GM21723 (cell line): ENCODE results near the gene OTX2.

ENCODE experiments used
- ATAC-seq: cut with Tn5 transposase; IDR thresholded peaks from one replicate; pipeline ENCODE4 v1.9.1; 2021; ENCODE audit warnings: mild to moderate bottlenecking, moderate library complexity; ENCODE audit not compliant: unreplicated experiment

OTX2 gene

DNA sequence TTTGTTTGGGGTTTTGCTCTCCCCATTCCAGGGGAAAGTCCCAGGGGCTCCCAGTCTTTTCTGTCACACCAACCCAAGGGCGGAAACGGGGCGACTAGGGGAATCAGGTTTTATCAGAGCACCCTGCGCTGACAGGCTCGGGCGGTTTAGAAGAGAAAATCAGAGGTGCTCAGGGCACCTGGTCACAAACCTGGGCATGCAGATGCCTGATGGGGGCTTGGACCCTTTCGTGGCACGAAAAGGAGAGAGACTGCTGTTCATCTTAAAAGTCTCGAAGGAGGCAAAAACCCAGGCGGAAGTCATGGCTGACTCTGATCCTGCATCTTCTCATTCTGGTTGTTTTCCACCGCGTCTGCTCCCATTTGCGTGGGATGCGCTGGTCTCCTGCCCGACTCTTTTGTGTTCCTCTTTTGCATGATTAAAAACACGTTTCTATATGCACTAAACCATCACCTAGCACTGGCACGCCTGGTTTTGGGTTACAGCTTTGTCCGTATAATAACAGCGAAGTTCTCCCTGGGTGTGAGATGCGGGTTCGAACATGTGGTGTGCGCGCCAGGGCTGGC, 13.2 kb downstream of the OTX2 start:
- ATAC-seq = no peak

DNA sequence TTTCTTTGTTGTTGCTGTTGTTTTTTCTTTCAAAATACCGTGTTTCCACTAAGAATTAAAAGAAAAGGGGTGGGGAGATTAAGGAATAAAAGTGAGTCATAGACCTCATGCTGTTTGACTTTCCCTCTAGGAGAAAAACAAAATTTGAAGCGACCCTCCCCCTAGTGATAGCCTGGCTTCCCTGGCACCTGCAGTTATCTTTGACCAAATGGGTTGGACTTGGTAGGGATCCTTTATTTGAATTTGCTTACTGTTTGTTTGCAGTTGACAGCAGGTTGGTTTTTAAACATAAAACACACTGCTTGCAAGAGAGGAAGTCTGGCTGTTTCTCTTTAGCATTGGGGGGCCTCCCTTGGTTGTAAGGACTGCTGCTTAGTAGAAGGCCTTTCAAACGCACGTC, 14.0 kb downstream of the OTX2 start:
- no peak for ATAC-seq

DNA sequence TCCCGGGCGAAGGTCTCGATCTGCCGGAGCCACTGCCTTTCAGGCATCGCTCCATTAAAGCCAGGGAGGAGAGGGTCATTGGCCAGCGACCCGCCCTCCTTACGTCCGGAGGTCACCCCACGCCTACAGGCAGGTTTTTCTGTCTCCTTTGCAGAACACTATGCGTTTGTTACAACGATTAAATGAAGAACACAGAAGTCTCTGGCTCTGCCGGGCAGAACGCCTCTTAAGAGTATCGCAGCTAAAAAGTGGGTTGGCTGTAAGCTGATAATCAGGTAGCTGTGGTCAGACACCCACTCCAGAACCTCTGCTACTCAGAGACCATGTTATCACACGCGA, 15.0 kb downstream of the OTX2 start:
- no peak for ATAC-seq

DNA sequence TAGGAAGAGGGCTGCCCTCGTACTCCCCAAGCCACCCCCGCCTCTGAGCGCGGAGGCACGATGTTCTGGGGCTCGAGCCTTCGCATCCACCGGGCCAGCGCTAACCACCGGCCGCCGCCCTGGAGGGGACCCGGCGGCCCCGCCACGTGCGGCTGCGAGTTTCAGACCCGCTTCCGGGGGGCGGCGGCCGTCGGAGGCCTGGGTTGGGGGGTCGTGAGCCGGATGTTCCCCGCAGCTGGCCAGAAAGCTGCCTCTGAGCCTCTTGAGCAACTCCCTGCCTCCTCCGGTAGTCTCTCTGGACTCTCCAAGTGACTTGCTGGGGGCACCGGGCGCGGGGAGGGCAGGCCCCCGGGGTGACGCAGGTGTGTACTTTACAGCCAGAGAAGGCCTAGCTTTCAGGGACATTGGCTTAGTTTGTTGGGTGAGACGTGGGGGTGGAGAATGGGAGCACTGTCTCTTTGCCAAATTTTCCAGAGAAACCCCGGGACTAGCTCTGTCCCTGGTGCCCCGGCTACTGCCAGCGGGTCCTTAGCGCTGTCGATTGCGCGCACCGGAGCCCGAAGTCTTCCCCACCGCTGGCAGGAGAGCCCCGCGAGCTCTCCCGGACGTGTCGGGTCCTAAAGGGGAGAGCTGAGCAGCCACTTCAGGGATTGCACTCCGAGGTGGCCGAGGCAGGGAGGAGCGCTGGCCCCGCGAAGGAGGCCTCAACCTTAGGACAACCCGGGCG, 15.6 kb downstream of the OTX2 start:
- no peak for ATAC-seq

DNA sequence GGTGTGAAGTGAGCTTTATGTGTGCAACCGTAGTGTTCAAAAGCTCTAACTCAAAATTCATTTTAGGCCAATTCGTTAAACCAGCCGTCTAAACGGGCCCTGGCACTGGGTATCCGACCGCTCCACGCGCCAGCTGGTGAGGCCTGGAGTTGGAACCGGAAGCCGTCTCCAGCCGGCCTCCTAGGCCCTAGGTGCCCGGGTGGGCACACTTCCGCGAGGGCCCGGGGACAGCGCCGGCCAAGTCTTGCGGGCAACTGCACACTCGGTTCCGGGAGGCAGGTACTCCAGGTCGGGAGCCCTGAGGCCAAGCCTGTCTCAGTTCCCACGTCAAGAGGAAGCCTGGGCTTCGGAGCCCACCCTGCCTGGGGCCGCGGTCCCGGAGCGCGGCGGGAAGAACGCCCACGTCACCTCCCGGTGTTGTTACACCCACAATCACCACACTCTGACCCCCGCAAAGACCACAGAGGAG, 16.2 kb downstream of the OTX2 start:
- no peak for ATAC-seq

DNA sequence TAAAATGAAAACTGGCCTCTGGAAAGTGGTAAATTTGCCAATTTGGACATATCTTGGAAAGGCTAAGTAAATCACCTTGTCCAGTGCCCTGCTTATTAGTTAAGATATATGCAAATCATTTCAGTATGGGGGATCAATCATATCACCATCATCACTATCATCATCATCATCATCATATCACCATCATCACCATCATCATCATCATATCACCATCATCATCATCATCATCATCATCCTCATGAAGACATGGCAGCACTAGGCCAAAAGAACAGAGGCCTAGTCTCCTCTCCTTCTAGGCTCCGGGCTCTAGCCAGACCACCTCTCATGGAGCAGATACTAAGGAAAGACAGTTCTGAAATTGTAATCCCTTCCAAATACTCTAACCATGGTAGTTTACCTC, 20.3 kb downstream of the OTX2 start:
- ATAC-seq = no peak

DNA sequence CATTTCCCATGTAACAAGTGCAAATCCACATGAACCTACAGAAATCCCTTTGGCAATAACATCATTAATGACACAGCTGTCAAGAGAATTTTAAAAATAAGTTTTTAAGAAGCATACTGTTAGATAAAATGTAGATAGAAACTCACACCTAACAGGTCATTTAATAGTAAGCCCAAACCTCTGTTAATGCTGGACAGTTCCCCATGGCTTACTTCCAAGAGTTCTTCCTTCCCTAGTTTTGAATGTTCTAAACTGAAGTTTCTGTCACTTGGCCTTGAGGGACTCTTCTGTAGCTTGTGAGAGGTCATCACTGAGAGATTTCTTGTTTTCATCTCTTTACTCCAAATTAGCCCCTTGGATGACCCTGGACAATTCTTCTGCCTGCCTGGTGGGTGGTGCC, 22.7 kb downstream of the OTX2 start:
- ATAC-seq = no peak

DNA sequence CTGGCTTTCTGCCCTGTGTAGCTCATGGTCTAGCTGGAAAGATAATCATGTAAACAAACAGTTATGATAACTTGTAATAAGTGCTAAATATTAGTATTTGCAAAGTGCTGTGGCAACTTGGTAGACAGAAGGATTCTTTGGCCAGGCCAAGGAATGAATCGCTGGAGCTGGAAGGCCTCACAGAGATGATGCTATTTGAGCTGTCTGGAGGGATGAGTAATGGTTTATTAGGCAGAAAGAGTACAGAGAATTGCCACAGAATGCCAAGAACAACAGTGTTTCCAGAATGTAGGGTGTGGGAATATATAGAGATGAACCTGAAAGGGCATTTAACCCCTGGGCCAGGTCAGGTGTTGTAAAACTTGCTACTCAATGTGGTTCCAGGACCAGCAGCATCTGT, 27.6 kb downstream of the OTX2 start:
- ATAC-seq = no peak

DNA sequence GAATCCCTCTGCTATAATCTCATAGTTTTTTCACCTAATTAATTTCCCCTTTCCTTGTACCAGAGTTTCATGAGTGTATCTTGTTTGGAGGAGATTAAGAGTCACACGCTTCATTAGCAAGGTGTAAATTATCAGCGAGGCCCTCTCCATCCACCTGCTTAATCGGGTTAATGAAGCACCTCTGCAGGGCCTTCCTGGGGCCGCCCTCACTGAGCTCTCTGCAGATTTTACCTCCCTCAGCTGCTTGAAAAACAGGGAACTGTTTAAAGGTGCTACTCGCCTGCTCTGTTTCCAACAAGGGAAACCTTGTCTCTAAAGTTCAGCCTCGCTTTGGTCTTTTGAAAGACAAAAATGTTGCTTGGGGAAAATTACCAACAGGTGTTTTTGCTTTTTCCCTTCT, 35.8 kb downstream of the OTX2 start:
- ATAC-seq = no peak

DNA sequence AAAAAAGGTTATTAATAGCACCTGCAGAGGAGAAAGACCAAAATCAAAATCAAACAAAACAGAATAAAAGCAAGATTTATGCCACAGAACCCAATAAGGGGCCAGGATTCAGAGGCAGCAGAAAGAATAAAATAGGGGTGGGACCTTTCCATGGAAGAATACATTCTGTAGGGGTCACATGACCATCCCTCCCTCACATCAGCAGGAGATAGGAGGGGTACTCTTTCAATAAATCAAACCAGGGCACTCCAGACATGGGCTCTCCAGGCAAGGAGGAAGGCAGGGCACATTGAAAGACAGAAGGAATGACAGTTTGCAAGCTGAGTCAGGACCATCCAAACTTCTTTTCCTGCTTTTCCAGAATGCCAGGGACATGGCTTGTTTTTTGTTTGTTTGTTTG, 39.8 kb downstream of the OTX2 start:
- ATAC-seq = no peak

DNA sequence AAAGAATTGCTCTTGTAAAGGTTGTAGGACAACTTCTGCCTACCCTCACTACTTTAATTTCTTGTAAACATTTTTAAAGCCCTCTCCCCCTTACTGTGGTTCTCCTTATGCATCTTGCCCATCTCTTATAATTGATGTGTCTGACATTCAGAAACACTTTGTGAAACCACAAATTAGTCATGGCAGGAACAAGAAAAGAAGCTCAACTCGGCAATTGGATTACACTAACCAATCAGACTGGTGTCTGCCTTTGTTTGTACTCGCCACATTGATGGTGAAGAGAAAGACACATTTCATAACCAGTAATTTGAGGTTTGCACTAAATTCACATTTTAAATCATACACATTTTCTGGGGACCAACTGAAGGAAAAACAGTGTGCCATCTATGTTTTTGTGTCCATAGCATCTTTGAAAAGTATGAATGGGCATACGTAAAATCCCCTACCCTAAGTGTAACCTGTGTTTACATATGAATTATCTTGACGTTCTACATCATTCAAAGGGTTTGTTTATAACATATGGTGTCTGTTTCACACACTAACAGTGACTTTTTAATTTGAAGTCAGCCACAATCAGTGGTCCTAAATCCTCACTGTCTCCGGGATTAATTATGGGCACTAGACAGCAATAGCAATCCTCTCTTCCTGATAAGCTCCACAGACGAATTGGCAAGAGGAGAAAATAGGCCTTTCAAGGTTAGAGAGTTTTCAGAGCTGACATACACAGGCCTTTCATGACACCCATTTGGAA, 49.9 kb downstream of the OTX2 start:
- ATAC-seq = no peak

DNA sequence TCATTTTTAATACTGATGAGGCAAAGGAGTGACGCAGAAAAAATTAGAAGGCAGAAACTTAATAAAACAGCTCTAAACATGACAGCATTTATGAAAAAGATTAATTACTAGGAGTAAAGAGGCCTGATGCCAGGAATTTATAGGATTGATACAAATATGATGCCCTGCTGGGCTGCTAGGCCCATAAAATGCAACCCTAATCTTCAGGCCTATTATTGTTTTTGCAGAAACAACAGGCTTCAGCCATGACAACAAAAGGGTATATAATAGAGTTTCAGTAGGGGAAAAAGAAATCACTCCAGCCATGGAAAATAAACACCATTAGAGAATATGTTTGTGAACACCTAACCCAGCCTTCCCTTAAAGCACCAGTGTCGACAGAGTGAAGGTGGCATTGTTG, 50.6 kb downstream of the OTX2 start:
- no peak for ATAC-seq

DNA sequence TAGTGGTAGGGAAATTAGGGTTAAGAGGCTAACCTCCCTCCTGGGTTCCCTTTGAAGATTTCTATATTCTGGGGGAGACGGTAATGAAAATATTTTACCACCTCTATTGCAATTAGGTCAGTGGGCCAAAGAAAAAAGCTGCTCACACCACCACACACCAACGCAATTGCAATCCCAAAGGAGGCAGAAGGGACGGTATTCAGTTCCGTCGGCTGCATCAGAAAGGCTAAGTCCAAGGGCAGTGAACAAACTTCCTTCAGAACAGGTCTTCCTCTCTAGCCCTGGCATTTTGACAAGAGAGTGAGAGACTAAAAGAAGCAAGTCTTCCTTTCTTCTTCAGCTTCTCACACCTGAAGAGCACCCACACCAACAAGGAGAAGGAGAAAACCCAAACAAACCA, 51.2 kb downstream of the OTX2 start:
- no peak for ATAC-seq

DNA sequence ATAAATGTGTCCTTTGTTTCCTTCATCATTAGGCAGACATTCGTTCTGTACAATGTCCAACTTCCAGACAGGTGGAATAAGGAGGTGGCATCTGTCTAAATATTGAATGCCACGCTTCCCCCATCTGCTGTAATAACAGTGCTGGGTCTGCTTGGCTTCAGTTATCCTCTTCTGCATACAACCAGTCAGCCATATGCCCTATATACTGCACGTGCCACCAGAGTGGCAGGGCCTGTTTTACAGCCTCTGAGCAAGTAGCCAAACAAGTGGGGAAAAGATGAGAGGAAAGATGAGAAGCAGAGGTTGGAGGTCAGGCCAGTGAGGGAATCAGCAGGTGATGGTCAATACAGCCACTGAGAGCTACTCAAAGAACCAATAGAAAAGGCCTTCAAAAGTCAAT, 55.4 kb downstream of the OTX2 start:
- ATAC-seq = no peak

DNA sequence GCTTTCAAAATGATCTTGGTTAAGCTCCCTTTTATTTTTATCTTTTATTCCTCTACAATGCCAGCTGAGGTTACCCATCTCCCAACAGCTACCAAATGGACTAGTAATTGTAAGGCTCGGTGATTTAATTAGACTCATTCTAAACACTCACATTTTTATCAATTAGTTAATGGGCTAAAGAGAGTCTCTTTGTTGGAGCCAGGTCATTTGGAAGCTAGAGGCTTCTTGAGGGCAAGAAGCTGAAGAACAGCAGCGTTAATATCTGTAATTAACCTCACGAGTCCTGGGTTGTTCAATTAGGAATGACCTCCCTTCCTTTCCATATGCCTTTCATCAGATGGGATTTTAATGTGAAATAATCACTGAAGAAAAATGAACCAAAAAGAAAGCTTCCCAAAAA, 56.9 kb downstream of the OTX2 start:
- ATAC-seq = no peak

DNA sequence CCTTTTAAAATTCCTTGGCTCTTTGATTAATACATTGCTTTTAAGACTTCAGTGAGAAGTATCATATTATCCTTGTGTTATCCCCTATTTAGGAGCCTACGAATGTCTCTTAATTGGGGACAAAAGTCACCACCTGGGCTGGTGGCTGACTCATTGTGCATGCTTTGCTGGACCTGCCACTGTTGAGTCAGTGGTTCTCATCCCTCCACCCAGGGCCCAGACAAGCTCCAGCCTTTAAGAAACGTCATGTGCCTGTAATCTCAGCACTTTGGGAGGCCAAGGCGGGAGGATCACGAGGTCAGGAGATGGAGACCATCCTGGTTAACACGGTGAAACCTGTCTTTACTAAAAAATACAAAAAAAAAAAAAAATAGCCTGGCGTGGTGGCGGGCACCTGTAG, 57.9 kb downstream of the OTX2 start:
- no peak for ATAC-seq

DNA sequence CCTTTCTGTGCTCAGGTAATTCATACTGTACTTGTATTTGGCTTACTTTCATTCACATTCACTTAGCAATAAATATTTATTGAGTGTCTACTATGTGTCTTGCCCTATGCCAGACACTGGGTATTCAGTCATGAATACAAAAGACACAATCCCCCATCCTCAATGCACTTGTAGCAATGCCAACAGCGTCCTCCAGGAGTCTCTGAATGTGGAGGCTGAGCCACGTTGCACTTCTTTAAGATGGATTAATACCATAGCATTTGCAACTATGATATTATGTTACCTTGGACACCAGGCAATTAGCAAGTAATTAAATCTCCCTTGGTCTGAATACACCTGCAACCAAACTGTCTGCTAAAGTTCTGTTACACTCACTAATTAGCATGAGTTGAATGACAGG, 58.8 kb downstream of the OTX2 start:
- ATAC-seq = no peak
